OCI-LY3 (cell line): ENCODE data around the gene LTV1.

ENCODE experiments used
- H2AFZ ChIP-seq: fragments of 200-600, 300-600 bp; shearing (Covaris generic); 2 replicates; pipeline ENCODE4 v1.6.0; 2014; ENCODE audit warnings: antibody characterized with exemption, low read depth, low read length
- H3K27ac ChIP-seq: fragments of 200-600, 300-600 bp; sonication (generic); 2 replicates; pipeline ENCODE4 v1.5.1; 2014; ENCODE audit warnings: mild to moderate bottlenecking, low read length, moderate library complexity, mixed read lengths
- H3K27me3 ChIP-seq: fragments of 200-600, 300-600 bp; sonication (generic); 2 replicates; pipeline ENCODE4 v1.6.1; 2014; ENCODE audit warnings: low read depth, low read length, mixed read lengths
- H3K36me3 ChIP-seq: fragments of 200-600, 300-600 bp; sonication (generic); replicated peaks from 2 replicates; pipeline ENCODE3; 2014; ENCODE audit warnings: low read depth, low read length, mixed read lengths
- H3K4me1 ChIP-seq: fragments of 300-600, 200-600 bp; sonication (generic); 2 replicates; pipeline ENCODE4 v1.6.1; 2014; ENCODE audit warnings: low read length, mixed read lengths
- H3K4me2 ChIP-seq: fragments of 200-600, 300-600 bp; sonication (generic); 2 replicates; pipeline ENCODE4 v1.6.1; 2014; ENCODE audit warnings: low read length, mixed read lengths
- H3K4me3 ChIP-seq: fragments of 300-600, 200-600 bp; sonication (generic); 2 replicates; pipeline ENCODE4 v1.5.1; 2014; ENCODE audit warnings: antibody characterized with exemption, mild to moderate bottlenecking, low read length, moderate library complexity
- H3K79me2 ChIP-seq: fragments of 300-600, 200-600 bp; shearing (Covaris generic); 2 replicates; pipeline ENCODE4 v1.6.1; 2014; ENCODE audit warnings: mild to moderate bottlenecking, low read length, mixed read lengths
- H3K9ac ChIP-seq: fragments of 300-600, 200-600 bp; shearing (Covaris generic); 2 replicates; pipeline ENCODE4 v1.6.0; 2014; ENCODE audit warnings: mild to moderate bottlenecking, low read length, moderate library complexity
- H3K9me3 ChIP-seq: fragments of 200-600, 300-600 bp; shearing (Covaris generic); 2 replicates; pipeline ENCODE4 v1.6.1; 2014; ENCODE audit warnings: low read length, mixed read lengths; ENCODE audit not compliant: insufficient read depth
- H4K20me1 ChIP-seq: fragments of 200-600, 300-600 bp; sonication (generic); 2 replicates; pipeline ENCODE4 v1.6.1; 2016; ENCODE audit warnings: low read length, mixed read lengths; ENCODE audit not compliant: insufficient read depth
- CTCF ChIP-seq: fragments of 200-600, 300-600 bp; sonication (generic); IDR thresholded peaks from 2 replicates; pipeline ENCODE4 v1.5.1; 2014; ENCODE audit warnings: antibody characterized with exemption, low read length, low read depth
- EZH2phosphoT487 ChIP-seq: fragments of 200-600 bp; shearing (Covaris generic); IDR thresholded peaks from 2 replicates; pipeline ENCODE4 v1.6.1; 2018; ENCODE audit warnings: antibody characterized with exemption, mixed run types, low read depth

LTV1 gene

DNA sequence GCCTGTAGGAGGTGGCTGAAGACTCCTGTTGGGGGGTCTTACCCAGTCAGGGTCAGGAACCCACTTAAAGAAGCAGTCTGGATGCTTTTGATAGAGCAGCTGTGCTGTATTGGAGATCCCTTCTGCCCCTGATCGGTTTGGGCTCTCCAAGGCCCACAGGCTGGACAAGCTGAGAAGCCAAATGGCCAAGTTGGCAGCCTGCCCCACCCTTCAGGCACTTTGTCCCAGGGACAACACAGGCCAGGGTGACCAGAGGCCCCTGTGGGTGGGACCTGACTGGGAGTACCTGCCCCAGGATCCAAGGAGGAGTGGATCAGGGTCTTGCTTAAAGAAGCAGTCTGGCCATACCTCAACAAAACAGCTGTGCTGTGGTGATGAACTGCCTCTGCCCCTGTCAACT, 69.5 kb downstream of the LTV1 start:
- no peaks in the 10 kb centered on the region for H3K79me2 ChIP-seq
- H3K36me3 ChIP-seq = no peaks in the 10 kb centered on the region
- TF ChIP-seq CTCF (no peak), EZH2phosphoT487 (no peak)
- no peaks in the 10 kb centered on the region for H4K20me1 ChIP-seq
- no peaks in the 10 kb centered on the region for H3K27me3 ChIP-seq
- H3K9me3 ChIP-seq = no peaks in the 10 kb centered on the region
- no peak overlapping the region for H2AFZ ChIP-seq
- H3K4me3 ChIP-seq = no peak overlapping the region
- H3K9ac ChIP-seq = no peak overlapping the region
- H3K27ac ChIP-seq = no peak overlapping the region
- H3K4me1 ChIP-seq = no peaks in the 10 kb centered on the region
- no peak overlapping the region for H3K4me2 ChIP-seq
